GM18508 (cell line): ENCODE measurements around the gene LYZL6.

Experiments
- ATAC-seq: cut with Tn5 transposase; IDR thresholded peaks from one replicate; pipeline ENCODE4 v1.9.1; 2021; ENCODE audit warnings: moderate number of reproducible peaks; ENCODE audit not compliant: insufficient read depth, unreplicated experiment

Gene LYZL6, protein sequence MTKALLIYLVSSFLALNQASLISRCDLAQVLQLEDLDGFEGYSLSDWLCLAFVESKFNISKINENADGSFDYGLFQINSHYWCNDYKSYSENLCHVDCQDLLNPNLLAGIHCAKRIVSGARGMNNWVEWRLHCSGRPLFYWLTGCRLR

DNA sequence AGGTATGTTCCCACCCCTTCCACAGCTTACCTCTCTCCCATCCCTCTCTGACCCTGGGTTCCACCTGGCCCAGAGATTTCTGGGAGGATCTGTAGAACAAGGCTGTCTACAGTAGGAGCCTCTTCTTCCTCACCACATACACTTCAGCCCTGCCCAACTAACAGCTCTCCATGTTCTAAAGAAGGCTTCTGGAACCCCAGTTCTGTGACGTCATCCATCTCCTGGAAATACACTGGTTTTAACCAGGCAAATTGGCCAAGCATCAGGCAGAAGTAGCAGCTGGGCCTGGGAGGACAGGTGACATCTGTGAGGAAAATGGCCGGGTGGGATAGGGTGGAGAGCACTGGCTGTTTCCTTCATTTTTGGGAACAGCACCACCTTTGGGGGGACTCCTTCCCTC, at the start of gene LYZL6:
LYZL6 (minus strand) TSS at position 177 of the 400 bp plus-strand sequence. CDS start 4,357 bp downstream, outside the sequence.
- ATAC-seq: no peak

DNA sequence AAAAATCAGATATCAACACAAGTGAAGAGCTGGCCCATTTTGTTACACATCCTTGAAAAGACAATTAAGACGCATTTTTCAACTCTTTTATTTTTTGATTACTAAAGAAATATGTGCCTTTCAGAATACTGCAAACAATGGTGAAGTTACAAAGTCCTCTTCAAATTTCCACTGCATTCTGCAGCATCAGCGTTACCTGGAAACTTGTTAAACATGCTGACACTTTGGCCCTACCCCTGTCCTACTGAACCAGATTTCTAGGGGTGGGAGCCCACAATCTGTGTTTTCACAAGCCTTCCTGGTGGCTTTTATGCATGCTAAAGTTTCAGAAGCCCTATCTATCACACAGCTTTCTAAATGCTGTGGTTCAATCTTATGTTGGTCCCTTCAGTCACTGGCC, 47.6 kb upstream of the LYZL6 start:
- no peak for ATAC-seq

DNA sequence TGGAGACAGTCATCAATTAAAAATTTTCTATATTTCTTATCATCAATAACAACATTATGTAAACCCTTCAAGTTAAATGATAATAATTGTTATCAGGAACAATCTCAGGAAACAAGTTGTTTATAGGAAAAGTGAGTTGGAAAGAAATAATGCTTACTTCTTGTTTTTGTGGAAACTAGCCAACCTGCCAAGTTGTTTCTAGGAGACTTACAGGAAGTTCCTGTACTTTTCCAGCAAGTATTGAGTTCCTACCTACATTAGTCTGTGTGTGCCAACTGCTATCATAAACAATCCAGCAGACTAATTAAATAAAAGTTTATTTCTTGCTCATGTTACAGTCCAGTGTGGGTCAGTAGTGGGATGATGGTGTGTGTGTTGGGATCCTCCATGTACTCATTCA, 44.7 kb upstream of the LYZL6 start:
- no peak for ATAC-seq

DNA sequence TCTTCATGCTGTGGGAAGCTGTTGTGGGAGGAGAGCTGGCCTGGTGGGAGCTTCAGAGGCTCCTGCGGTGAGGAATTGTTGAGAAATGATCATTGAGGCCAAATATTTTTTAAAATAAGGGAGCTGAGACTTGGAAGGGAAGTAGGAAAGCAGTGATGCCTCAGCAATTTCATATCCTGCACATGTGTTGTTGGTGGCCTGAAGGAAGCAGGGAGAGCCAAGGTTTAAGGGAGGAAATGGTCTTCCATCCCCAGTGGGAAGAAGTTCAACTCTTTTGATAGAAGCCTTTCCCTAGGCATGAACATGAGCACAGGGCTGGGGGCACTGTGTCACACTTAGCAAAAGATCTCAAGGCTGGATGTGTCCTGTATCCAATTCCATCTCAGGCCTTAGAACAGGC, 43.1 kb upstream of the LYZL6 start, which contains the start of gene CCL14:
CCL14 (minus strand) TSS at position 87 of the 400 bp plus-strand sequence; CDS start at position 7, 80 bp downstream.
- no peak for ATAC-seq

DNA sequence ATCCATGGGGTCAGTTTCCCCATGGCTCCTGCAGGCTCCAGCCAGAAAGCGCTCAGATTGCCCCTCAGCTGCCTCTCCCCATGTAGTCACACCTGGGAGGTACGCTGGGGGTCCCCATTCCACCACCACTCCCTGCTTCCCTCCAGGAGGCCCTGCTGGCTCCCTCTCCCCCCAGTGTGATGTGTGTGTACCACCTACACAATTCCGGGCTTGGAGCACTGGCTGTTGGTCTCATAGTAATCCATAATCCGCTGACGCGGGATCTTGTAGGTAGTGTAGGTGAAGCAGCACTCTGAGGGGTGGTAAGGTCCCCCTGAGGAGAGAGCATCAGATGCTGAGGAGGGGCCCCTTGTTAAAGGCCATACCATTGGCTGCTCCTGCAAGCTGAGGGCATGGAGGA, 40.6 kb upstream of the LYZL6 start:
- ATAC-seq: no peak

DNA sequence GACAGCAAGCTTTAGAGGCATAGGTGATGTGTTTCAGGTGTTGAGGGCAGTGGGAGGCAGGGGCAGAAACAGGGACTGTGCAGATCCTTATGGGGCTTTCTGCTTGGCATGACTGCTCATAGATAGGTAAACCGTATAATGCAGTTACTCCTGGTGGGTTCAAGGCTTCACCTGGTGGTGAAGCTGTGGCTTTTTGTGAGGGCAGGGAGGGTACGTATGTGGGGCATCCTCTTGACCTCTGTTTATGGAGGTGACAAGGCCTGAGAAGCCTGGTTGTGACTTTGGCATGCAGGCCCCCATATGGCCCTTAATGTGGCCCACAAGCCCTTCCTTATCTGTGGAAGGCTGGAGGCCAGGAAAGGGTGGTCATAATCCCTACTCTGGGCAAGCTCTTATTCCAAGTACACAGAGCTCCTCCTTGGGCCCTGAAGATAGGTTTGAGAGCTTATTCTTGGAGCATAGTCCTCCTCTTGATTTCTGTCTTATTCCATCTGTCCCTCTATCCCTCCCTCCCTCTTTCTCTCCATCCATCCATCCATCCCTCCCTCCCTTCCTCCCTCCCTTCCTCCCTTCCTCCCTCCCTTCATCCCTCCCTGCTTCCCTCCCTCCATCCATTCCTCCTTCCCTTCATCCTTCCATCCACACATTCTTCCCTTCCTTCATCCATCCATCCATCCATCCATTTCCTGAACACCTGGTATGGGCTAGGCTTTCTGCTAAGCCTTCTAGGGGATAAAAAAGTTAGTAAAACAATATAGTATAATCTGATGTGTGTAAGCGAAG, 39.1 kb upstream of the LYZL6 start:
- no peak for ATAC-seq

DNA sequence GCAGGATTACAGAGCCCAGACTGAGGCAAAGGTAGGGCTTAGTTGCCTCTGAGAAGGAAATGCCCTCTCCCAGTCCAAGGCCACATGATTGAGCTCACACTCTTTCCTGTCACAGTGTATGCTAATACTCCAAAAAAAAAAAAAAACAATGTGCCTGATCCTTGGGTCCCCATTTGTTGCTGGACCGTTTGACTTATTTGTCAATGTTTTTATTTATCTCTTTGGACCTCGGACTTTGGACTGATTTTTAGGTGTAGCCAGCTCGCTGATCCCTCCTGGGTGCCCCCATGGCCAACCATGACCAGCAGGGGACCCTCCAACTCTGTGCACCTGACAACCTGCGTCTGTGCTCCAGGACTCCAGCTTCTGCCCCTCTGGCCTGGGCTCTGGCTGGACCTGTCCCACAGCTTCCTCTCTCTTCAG, 38.4 kb upstream of the LYZL6 start:
- ATAC-seq: no peak

DNA sequence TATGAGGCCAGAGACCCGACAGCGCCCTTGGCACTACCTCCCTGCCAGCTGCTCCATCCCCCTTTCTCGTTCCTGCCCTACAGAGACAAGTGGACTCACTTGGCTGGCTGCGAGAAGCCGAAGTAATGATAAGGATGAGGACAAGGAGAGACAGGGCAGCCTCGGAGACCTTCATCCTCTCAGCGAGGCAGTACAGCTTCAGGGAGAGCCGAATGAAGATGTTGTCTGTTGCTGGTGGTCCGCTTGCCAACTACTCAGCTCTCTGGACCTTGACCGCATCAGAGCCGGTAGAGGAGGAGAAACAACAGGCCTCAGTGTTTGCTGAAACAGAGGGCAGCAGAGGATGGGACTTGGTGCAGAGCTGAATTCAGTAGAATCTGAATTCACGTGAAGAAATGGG, 37.7 kb upstream of the LYZL6 start, which contains the start of gene CCL16:
CCL16 (minus strand) TSS at position 252 of the 400 bp plus-strand sequence; CDS start at position 175, 77 bp downstream.
- ATAC-seq: no peak

DNA sequence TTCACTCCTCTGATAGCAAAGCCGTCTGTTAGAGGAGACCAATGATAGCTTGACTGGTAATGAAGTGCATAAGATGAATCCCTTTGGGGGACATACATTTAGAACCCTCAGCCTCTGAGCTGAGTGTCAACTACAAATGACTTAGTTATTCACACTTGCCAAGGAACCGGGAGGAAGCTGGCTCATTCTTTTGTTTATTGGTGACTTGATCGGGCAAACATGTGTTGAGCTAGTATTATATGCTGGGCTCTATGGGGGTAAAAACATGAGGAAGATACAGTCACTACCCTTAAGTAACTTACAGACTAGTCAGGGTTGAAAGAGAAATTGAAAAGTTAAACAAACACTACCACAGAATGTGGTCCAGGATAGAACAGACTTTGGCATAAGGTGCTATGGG, 34.8 kb upstream of the LYZL6 start:
- ATAC-seq: no peak

DNA sequence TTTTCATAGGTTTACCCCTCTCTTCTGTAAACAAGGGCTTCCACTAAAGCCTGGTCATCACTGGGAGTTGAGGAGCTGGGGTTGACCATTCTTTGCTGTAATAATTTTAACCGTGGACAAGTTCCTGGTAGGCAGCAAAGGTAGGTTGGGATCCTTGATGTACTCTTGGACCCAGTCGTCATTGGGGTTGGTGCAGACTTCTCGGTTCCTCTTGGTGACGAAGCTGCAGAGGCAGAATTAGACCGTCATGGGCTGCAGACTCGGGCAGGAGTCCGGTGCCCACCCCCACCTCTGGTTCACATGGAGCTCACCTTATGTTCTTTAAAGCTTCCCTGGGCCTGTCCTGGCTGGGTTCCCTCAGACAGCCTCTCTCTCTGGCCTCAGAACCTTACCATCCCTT, 34.0 kb upstream of the LYZL6 start:
- ATAC-seq: no peak

DNA sequence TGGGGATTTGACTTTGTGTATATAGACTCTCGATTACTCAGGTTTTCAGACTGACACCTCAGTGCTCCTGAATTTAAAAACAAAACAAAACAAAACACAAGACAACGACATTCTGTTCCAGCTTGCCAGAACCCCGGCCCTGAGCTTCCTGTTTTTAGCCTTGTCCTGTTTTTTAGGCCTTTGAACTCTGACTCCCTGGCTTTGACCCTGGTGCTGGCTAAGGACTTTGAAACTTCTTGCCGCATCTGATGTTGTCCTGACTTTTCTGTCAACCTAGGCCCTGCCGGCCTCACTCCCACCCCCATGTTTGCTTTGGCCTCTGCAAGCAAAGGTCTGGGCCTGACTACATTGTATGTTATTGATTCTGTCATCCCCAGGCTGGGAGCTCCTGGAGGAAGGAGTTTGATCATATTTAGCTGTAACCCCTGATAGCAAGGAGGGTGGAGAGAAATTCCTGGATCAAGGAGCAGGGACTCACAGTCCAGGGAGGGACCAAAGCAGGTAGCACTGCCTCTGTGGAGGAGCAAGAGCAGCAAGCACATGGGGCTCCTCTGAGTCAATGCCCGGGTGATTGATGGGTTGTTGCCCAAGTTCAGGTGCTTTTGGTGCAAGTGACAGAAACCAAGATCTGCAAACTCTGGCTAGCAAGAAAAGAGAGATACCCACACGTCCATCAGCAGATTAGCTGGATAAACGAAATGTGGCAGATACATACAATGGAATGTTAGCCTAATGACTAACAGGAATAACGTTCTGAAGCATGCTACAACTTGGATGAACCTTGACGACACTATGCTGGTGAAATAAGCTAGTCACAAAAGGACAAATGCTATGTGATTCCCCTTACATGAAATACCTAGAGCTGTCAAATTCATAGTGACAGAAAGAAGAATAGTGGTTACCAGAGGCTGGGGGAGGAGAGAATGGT, 30.1 kb upstream of the LYZL6 start:
- ATAC-seq: no peak

DNA sequence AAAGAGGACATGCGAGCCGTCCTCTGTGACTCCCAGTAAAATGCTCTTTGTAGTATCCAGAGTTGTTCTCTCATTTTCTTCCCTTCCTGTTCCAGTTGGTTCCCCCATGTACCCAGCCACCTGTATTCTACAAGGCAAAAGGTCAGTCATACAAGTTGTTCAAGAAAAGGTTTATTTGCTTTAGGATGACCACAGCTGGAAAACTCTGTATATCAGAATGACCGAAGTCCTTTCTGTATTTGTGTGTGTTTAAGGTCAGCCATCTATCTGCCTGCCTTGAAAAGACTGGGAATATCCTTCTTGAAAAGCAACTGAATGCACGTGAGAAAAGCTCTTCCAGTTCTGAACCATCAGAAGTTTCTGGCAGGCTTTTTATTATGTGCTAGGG, 29.4 kb upstream of the LYZL6 start:
- no peak for ATAC-seq

DNA sequence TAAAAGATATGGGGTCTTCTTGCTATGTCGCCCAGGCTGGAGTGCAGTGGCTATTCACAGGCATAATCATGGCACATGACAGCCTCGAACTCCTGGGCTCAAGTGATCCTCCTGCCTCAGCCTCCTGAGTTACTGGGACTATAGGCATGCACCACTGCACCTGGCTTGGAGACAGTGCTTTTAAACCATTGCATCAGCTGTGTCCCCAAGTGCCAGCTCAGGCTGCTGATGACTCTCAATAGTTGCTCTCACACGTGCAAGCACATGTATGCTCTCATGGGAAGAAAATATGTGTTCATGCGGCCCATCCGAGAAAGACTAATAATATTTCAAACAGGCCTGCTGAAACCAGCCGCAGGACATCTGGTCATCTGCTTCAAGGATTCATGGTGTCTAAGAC, 29.0 kb upstream of the LYZL6 start:
- no peak for ATAC-seq

DNA sequence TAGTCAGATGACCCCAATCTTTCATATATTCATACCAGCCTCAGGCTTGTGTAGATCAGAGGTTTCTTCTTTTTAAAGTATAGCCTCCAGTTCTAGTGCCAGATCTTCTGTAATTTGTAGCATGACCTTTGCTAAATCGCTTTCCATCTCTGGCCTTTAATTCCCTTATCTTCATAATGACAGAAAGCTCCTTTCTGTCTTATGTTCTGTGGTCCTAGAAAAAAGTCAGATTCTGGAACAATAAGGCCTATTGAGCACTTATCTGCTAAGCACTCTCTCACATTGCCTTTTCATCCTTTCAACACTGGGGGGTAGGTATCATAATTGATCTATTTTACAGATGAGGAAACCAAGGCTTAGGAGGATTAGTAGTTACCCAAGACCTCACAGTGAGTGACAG, 28.6 kb upstream of the LYZL6 start:
- ATAC-seq: no peak

DNA sequence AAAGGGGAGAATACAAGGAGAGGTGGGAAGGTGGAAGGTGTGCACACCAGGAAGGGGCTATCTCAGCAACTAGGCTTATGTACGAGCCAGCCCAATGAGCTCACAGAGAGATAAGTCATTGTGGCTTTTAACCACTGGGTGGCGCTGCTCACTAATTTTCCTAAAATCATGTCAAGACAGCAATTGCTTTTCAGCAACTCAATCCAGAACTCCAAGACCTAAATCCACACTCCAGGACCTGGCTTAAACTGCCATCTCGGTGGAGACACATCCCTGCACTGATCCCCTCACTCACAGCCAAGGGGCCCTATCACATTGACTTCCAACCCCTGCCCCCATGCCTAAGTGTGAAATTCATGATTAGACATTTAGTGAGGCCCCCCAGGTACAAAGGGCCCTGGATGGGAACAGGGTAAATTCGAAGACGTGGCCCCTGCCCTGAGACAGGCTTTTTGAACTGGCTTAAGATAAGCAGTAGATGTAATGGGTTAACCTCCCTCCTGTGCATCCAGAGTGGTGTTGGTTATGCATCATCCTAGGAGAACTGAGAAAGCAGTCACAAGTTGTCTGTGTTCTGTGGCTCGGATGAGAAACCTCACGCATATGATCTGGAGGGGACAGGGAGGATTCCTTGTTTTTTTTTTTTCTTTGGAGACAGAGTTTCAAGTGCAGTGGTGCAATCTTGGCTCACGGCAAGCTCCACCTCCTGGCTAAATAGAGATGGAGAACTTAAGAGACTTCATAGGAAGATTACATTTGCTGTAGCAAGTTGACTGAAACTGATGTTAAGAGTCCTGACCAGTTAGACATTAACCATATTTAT, 26.3 kb upstream of the LYZL6 start:
- ATAC-seq: no peak

DNA sequence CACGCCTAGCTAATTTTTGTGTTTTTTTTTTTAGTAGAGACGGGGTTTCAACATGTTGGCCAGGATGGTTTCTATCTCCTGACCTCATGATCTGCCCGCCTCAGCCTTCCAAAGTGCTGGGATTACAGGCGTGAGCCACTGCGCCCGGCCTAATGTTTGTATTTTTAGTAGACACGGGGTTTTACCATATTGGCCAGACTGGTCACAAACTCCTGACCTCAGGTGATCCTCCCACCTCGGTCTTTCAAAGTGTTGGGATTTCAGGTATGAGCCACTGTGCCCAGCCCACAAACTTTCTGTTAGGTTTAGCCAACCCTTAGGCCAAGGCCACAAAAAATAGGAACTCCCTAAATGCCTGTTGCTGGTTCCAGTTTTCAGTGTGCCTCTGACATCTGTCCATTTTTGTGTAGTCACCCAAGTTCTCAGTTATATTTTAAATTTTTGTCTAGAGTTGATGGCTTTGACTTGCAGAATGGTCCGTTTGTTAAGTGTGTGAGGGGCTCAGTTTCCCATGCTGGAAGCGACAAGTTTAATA, 25.1 kb upstream of the LYZL6 start:
- no peak for ATAC-seq

DNA sequence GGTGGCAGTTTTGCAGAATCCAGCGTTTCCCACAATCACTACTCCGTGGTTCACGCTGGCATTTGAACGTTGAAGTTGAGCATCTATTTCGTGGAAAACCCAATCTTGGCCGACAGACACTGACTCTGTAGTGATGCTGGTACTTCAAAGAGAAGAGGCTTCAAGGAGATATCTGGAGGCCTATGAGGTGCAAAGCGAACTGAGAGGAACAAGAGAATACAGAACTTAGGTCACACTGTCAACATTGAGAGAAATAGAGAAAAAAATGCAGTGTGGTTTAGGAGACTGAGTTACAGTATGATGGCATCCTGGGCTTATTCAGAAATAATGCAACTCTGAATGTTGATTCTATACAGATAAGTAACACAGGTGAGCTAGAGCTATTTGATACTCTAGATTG, 21.8 kb upstream of the LYZL6 start:
- ATAC-seq: no peak

DNA sequence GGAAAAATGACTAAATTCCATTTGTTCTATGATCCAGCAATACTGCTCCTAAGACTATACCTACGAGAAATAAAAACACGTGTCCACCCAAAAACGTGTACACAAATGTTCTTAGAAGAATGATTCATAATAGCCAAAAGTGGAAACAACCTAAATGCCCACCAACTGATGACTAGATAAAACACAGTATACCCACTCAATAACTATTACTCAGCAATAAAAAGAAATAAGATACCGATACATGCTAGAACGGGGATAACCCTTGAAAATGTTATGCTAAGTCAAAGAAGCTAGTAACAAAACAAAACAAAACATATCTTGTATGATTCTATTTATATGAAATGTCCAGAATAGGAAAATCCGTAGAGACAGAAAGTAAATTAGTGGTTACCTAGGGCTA, 20.1 kb upstream of the LYZL6 start:
- no peak for ATAC-seq

DNA sequence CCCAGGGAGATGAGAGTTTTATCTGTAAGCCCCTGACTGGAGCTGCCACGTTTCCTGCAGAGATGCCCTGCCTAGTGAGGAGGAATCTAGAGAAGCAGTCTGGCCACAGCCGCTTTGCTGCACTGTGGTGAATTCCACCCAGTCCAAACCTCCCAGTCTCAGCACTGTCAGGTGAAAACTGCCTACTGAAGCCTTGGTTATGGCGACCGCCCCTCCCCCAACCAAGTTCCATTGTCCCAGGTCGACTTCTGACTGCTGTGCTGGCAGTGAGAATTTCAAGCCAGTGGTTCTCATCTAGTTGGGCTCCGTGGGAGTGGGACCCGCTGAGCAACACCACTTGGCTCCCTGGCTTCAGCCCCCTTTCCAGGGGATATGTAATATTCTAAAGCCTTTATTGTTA, 10.2 kb upstream of the LYZL6 start:
- ATAC-seq: no peak

DNA sequence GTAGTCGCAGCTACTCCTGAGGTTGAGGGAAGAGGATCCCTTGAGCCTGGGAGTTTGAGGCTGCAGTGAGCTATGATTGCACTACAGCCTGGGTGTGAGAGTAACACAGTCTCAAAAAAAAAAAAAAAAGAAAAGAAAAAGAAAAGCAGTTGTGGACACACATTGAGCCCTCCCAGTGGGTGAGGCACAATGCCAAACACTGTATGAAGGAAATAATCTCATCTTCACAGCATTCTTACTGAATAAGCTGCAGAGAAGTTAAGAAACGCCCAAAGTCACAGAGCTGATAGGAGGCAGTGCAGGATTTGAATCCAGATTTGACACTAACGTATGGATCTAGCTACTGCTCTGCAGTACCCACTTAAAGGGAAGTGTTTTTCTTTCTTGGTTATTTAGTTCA, 5.9 kb upstream of the LYZL6 start:
- ATAC-seq: no peak
